ENCODE data around the gene SLC13A3. TPM values are rescaled to one million over a fixed set of nuclear protein-coding genes. Genes with fewer than 3 reads are reported as not detected.

The SLC13A3 gene
- total RNA-seq, 1 donor from 2014 or later: 18.8 TPM

DNA sequence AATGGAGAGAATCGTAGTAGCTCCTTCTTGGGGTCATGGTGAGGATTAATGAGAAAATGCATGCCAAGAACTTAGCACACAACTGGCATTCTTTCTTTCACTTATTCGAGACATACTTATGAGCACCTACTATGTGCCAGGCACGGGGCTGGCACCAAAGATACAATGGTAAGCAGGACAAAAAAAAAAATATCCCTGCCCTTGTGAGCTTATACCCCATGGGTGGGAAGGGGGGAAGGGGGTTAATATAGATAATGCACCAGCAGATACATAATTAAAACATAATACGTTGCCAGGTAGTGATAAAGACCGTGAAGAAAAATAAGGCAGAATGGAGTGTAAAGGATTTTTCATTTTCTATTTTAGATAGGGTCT lies 8.3 kb downstream of the SLC13A3 start:
- no peaks in the 10 kb centered on the region for H3K9me3 Mint-ChIP-seq
- peaks cover 2% of the 10 kb centered on the region for H3K36me3 Mint-ChIP-seq

GRCh38 chr20:46642265-46642968 lies 8.8 kb downstream of the SLC13A3 start:
- no peak overlapping the region for H3K27ac Mint-ChIP-seq
- H3K4me3 Mint-ChIP-seq: no peak overlapping the region
- H3K36me3 Mint-ChIP-seq: peaks cover 2% of the 10 kb centered on the region
- H3K4me1 Mint-ChIP-seq: no peaks in the 10 kb centered on the region
- H3K9me3 Mint-ChIP-seq: no peaks in the 10 kb centered on the region
- no peak for DNase-seq (ENCODE audit: low spot score in 2 of 2, unreplicated experiment in 2 of 2)
- no peak for TF ChIP-seq CTCF (IDR thresholded peaks at IDR 0.05; ENCODE audit: unreplicated experiment)
- peaks cover 5% of the 10 kb centered on the region for H3K27me3 Mint-ChIP-seq (ENCODE audit: low read depth)

More for the DNA sequence above, 8.3 kb downstream of the SLC13A3 start:
- no peak overlapping the region for H3K4me3 Mint-ChIP-seq
- no peak for TF ChIP-seq CTCF (IDR thresholded peaks at IDR 0.05; ENCODE audit: unreplicated experiment)
- no peak overlapping the region for H3K27ac Mint-ChIP-seq
- no peaks in the 10 kb centered on the region for H3K4me1 Mint-ChIP-seq
- no peak for DNase-seq (ENCODE audit: low spot score in 2 of 2, unreplicated experiment in 2 of 2)
- H3K27me3 Mint-ChIP-seq (ENCODE audit: low read depth): peaks cover 7% of the 10 kb centered on the region

DNA sequence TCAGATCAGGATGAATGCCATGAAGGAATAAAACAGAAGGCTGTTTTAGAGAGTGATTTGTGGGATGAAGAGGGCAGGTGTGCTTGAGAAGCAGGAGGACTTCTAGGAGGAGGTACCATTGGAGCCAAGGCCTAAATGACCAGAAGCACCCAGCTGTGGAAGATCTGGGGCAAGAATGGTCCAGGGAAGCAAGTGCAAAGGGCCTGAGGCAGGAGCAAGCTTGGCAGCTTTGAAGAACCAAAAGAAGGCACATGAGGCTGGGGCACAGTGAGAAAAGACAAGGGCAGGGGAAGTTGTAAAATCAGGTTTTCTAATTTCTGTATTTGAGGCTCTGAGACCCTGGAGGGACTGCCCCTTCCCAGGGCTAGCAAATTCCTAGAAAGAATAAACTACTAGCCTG lies 9.8 kb downstream of the SLC13A3 start:
- no peaks in the 10 kb centered on the region for H3K4me1 Mint-ChIP-seq
- no peaks in the 10 kb centered on the region for H3K9me3 Mint-ChIP-seq
- no peak overlapping the region for H3K27ac Mint-ChIP-seq
- no peak for TF ChIP-seq CTCF (IDR thresholded peaks at IDR 0.05; ENCODE audit: unreplicated experiment)
- DNase-seq (ENCODE audit: low spot score in 2 of 2, unreplicated experiment in 2 of 2): no peak
- H3K36me3 Mint-ChIP-seq: peaks cover 2% of the 10 kb centered on the region
- H3K4me3 Mint-ChIP-seq: no peak overlapping the region
- no peaks in the 10 kb centered on the region for H3K27me3 Mint-ChIP-seq (ENCODE audit: low read depth)

DNA sequence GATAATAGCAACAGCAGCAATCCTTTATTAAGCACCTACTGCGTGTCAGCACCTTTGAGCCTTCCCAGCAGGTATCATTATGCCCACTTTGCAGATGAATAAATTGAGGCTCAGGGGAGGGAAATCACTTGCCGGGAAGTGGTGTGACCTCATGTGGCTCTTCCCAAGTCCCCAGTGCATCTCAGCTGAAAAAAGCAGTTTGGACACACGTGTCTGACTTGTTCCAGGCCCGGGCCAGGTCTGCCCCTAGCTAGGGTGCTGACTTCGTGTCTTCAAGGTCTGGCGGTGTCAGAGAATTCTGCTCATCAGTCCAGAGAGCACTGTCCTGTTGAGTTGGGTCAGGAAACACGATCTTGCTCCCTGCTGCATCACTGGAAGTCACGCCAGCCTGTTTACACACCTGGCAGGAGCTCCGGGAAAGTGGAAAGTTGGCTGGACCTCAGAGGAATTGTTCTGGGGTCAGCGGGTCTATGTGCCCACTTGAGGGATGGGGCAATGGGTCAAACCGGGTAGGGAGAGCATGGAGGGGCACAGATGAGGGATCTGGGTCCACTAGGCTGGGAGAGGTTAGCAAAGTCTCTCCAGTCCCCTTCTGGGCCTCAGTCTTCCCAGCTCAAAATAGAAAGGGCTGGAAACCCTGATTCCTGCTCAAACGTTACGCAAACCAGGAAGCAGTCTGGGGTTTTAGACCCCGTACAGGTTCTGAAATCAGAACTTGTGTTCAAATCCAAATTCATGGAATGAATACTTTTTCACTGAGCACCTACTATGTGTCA lies 10.5 kb downstream of the SLC13A3 start:
- Mint-ChIP-seq H3K27me3 (ENCODE audit: low read depth) (no peaks in the 10 kb centered on the region), H3K9me3 (no peaks in the 10 kb centered on the region), H3K4me1 (no peaks in the 10 kb centered on the region), H3K36me3 (peaks cover 2% of the 10 kb centered on the region), H3K4me3 (no peak overlapping the region), H3K27ac (no peak overlapping the region)
- TF ChIP-seq CTCF (IDR thresholded peaks at IDR 0.05; ENCODE audit: unreplicated experiment): no peak
- DNase-seq (ENCODE audit: low spot score in 2 of 2, unreplicated experiment in 2 of 2): no peak

DNA sequence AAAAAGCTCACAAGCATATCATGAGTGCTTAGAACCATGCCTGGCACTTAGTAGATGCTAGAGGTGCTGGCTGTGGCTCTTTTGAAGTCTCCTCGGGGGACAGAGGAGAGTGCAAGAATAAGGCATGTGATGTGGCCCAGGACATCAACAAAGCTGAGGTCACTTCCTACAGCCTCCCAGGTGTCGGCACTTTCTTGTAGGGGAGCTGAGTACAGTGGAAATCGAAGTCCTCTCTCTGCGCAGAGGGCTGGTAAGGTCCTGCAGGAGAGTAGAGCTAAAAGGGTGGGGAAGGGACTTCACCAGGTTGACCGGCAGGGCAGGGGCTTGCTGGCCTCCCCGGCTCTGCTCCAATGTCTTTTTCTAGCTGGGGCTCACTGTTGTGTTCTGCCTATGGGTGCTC lies 11.2 kb downstream of the SLC13A3 start:
- DNase-seq (ENCODE audit: low spot score in 2 of 2, unreplicated experiment in 2 of 2): no peak
- Mint-ChIP-seq H3K4me3 (no peak overlapping the region), H3K27ac (no peak overlapping the region), H3K27me3 (ENCODE audit: low read depth) (no peaks in the 10 kb centered on the region), H3K4me1 (no peaks in the 10 kb centered on the region), H3K36me3 (peaks cover under 1% of the 10 kb centered on the region), H3K9me3 (peaks cover 3% of the 10 kb centered on the region)
- no peak for TF ChIP-seq CTCF (IDR thresholded peaks at IDR 0.05; ENCODE audit: unreplicated experiment)
